Activated CD4-positive, alpha-beta T cell treated with anti-CD3 and anti-CD28 coated beads, Interleukin-2, amount 50 U/mL, for 24 hours (primary cell): ENCODE results near the gene HYAL1.
A peak's percentile ranks its signal among the peaks of the same experiment; 100 is the strongest.
"Not testable (repeated sequence)": the region's sequence is repeated elsewhere in the genome, so short reads cannot be mapped to it uniquely, and the experiment has no call there.

Source experiments
- DNase-seq, 2 donors: peaks; one replicate each; pipeline ENCODE4 v3.0.0-alpha.2; 2020; ENCODE audit warnings: low read depth in 1 of 2, low spot score in 1 of 2

The HYAL1 gene

DNA sequence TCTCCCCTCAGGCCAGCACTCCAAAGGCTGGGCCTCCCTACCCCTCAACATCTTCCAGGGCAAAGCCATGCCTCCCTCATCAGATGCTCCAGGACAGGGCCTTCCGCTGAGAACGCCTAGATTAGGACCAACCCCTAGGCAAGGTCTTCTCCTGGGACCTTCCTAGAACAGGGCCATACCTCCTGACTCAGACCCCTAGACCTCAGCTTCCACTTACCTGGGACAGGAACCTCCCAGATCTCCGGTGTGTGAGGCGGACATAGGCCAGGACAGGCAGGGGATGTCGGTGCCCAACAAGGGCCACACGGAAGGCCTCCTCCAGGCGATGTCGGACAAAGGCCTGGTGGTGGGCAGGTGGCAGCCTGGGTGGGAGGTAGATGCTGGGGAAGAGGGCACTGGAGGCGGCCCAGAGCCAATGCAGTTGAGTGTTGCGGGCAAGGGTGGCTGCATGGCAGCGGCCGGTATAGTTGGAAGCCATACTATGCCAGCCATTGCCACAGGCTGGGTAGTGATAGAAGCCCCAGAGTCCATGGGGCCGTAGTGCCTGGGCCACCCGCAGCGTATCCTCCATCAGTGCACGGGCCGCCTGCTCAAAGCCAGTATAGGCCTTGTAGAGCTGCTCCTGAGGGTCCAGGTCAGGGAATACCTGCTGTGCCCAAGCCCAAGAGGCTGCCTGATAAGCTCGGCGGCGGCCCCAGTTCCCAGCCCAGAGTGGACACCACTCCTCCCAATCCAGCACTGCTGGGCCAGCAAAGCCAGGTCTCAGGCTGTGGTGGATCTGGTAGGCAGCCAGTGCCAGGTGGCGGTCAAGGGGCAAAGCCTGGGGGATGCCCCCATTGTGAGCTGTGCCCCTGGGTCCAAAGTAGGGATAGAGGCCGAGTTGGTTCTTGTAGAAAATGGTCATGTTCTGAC lies 8.6 kb downstream of the HYAL1 start:
- DNase-seq: no peak

DNA sequence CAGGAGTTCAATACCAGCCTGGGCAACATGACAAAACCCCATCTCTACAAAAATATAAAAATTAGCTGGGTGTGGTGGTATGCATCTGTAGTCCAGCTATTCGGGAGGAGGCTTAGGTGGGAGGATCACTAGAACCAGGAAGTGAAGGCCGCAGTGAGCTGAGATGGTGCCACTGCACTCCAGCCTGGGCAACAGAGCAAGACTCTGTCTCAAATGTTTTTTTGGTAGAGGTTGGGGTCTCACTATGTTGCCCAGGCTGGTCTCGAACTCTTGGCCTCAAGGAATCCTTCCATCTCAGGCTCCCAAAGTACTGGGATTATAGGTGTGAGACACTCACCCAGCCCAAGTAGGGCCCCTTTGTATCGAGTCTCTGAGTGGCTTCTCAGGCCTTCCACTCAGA lies 9.3 kb downstream of the HYAL1 start:
- no peak for DNase-seq

DNA sequence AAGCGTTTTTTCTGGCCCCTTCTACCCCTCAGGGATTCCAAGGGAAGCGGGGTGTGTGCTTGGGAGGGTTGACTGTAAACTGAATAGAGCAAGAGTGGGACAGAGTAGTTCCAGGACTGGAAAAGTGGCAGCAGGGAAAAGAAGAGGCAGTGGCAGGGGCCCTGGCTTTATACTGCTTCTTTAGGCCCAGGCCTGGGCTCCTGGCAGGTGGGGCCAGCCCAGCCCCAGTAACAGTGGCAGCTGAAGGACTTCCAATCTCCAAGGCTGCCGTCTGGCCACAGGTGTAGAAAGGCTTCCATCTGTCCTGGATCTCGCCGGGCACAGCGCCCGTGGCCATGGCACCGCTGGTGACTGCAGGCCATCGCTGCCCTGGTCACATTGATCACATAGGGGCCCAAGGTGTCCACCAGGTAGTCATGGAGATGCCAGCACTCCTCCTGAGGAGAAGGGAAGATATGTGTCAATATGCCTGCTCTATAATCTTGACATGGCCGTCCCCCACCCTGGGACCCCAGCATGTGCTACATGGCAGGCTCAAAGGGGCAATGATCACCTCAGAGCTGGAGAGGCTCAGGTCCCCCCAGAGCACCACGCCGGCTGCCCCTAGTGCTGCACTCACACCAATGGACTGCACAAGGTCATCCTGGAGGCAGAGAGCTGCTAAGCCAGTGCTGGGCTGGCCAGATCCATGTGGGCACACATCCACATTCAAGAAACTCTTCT lies 10.1 kb downstream of the HYAL1 start:
- no peak for DNase-seq

DNA sequence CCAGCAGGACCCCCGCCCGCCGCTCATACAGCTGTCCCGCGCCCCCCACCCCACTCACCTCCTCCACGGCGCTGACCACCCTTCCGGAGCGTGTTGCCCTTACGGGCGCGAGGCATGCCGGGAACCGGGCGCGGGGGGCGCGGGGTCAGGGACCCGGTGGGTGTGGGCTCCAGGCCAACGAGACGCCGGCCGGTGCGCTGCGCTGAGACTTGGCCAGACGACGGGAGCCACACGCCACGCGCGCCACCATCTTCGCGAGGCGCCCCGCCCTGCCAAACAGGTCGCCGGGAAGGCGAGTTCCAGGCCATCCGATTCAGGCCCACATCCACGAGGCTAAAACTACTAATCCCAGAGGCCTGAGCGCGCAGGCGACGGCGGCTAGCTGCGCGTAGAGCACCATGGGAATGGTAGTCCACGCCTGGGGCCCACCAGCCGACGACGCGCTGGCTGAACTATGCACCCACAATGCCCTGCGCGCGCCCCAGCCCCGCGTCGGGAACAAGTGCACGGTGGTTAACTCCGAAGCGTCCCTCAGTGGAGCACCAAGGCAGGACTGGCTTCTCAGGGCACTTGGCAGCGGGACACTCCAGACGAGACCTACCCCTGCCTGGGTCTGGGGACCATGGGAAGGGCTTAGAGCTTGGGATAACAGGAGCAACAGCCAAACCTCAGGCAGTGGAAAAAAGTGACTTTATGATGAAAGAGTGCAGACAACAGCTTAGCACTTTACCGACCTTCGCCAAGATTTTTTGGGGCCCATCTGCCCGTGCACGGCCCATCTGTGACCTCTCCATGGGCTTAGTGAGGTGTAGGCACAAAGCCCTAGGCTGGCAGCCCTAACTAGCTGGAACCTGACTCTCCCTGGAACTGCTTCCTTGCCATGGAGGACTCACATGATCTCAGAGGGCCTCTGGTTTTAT lies 11.0 kb downstream of the HYAL1 start, which contains the start of gene IFRD2:
TSS of gene IFRD2 (minus strand) at position 271 of the 920 bp plus-strand sequence. CDS start at position 116, 155 bp downstream.
- DNase-seq: peak; percentile 84 to 93

DNA sequence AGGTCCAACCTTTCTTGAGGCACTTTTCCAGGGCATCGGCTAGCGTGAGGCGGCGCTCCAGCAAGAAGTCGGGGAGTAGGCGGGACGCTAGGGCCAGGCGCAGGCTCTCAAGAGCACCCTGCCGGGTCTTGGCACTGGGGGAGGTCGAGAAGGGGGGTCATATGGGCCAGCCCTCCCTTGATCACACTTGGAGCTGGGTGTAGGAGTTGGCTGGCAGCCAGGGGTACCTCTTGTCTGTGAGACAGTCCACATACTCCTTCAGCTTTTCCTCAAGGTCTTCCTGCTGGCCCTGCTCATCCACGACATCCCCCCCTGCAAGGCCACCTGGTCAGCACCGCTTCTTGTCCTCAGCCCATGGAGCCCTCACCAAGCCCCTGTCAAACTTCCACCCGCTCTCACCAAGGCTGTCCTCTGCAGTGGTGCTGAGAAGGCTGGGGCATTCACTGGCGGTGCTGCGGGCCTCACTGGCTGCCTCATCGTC lies 13.2 kb downstream of the HYAL1 start:
- no peak for DNase-seq

DNA sequence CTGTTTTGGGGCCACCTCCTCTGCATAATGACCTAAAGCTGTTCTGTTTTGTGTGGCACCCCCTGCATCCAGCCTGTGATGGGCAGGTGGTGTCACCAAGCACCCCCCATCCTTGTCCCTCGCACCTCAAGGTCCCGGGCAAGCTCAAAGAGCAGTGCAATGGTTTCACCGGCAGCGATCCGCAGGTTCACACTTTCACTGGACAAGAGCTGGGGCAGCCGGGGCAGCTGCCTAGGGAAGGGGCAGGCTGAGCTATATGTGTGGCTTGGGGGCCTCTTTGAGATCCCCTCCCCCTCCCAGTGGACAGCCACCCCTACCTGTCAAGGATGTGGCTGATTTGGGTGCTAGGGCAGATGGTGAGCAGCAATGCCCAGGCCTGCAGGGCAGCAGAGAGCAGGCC lies 14.2 kb downstream of the HYAL1 start:
- DNase-seq: no peak

DNA sequence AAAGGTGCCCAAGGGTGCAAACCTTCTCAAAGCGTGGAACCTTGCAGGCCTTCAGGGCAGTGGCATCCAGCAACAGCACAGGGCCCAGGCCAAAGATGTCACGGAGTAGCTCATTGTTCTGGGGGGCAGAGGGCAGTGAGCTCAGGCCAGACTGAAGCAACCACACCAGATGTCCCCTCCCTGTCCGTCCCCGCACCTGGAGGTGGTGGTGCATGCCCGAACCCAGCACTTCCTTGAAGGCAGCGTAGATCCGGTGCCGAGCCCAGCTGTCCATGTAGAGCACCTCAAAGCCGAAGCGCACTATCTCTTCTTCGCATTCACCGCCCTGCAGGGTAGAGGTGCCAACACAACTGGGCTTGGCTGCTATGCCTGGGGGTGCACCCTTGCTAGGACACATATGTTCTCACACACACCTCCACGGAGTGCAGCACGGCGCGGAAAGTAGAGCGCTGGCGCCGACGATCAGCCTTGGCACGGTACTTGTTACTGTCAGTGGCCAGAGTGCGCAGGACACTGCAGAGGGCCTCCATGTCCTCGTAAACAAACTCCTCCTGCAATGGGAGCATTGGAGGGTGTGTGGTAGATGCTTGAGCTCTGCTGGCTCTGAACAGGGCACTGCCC lies 14.9 kb downstream of the HYAL1 start:
- DNase-seq: no peak

DNA sequence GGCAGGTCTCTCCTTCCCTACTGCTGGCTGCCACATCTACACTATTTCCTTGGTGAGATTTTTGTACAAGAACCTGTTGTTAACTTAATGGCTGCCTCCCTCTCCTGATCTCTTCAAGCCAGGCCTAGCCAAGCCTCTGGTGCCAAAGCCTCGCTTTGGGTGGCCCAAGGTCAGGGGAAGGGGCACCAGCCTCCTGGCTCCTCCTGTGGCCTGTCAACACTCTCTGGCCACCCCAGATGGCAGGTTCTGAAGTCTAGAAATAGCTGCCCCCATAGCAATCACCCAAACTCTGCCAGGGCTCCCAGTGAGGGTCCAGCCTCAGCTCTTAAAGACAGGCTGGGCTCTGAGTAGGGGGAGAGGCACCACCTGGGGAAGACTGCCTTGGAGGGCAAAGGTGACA lies 16.1 kb downstream of the HYAL1 start:
- no peak for DNase-seq

DNA sequence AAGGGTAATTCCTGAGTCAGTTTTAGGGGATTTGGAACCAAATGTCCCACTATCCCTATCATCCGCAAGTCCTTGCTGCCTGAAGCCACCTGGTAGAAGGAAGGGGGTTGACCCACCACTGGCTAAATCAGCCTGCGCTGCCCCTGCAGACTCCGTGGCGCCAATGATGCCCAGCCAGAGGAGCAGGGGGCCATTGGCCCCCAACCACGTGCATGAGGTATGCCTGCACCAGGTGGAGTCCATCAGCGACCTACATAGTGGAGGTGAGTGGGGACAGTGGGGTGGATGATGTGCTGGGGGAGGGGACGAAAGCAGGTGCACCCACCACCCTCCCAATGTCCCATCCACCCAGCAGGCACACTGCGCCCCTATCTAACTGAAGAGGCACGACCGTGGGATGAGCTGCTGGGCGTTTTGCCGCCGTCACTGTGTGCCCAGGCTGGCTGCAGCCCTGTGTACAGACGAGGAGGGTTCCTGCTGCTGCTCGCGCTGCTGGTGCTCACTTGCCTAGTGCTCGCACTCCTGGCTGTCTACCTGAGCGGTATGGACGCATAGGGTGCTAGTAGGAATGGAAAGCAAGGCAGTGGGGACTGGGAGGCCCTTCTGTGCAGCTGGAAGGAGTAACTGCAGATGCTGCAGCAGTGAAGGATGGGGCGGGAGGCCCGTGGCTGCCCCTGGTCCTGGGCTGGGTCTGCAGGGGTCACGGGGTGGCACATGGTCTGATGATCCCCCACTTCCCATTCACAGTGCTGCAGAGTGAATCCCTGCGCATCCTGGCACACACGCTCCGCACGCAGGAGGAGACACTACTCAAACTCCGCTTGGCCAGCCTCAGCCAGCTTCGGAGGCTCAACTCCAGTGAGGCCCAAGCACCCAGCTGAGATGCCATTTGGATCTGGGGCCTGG lies 16.8 kb downstream of the HYAL1 start:
- DNase-seq: no peak

DNA sequence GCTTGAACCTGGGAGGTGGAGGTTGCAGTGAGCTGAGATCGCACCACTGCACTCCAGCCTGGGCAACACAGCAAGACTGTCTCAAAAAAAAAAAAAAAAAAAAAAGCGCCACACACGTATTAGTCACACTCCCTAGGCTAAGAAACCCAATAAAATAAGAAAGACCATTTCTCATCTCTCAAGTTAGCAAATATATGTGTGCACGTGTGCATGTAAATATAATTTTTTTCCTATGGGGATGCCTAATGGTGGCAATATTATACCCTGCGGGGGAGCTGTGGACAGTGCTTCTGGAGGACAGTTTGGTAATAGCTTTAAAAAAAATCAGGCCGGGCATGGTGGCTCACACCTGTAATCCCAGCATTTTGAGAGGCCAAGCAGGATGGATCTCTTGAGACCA lies 19.3 kb downstream of the HYAL1 start:
- DNase-seq: not testable (repeated sequence)

DNA sequence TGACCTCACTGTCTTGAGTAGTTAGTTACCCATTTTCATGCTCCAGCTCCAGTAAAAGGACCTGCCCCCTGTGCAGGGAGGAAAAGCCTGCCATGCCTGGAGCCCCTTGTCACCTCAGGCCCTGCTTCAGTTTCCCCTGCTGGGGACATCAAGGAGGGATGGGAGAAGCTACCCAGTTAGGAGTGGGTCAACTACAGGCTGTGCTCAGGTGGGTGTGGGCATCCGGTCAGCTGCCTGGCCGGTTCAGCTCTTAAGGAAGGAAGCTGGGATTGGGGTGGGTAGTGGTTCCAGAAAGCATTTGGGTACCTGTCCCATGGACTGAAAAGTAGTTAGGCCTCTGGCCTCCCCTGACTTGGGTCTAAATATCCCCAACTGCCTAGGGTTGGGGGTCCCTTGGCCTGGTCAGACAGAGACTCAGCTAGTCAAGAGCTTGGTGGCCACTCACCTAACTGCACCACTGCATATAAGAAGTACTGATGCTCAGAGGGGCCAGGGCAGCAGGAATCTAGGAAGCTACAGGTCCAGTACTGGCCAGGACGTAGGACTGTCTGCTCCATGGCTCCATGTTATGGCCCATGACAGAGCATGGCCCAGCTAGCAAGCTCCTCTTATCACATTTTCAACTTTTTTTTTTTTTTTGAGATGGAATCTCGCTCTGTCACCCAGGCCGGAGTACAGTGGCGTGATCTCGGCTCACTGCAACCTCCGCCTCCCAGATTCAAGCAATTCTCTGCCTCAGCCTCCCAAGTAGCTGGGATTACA lies 23.9 kb downstream of the HYAL1 start:
- DNase-seq: no peak

DNA sequence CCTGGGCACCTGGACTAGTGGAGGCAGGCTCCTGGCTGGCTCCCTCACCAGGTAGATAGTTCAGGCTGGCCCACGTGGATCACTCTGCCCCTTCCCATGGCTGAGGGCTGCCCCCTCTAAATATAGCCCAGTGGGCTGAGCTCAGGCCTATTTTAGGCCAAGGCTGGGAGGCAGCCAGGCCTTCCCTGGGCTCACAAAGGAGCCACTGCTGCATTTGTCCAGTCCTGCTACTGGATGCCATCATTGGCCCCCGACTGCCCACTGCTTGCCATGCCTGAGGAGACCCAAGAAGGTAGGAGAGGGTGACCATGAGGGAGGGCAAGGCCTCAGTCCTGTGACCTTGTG lies 24.5 kb downstream of the HYAL1 start, which contains the start of gene LSMEM2:
TSS of gene LSMEM2 (plus strand) at position 208 of the 345 bp plus-strand sequence. CDS start at position 235, 27 bp downstream.
- no peak for DNase-seq

DNA sequence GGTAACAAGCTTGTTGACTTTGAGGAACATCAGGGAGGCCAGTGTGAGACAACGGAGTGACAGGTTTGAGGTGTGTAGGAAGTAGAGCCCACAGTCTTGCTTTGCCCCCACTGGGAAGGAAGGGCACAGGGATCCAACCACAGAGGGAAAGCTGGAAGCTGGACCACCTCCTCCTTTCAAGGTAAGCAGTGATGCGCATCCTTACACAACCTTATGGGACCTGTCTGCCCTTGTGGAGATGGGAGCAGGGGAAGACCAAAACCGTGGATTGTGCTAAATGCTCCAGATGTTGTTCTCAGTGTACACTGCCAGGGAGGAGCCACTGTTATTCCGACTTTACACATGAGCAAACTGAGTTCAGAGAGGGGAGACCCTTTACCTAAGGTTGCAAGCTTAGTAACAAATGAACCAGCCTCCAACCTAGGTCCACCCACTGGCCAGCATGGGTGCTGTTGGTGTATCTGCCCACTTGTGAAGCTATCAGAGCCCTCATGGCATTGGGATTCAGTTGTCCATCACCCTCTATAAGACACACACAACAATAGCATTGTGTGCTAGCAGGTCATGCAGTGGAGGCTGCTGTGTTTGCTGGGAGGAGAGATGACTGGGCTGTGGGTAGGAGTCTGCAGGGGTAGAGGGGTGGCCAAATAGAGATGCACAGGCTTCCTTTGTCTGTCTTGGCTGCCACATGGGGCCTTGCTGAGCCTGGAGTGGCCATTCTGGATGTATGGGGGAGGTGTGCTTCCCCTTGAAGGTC lies 25.1 kb downstream of the HYAL1 start:
- no peak for DNase-seq

DNA sequence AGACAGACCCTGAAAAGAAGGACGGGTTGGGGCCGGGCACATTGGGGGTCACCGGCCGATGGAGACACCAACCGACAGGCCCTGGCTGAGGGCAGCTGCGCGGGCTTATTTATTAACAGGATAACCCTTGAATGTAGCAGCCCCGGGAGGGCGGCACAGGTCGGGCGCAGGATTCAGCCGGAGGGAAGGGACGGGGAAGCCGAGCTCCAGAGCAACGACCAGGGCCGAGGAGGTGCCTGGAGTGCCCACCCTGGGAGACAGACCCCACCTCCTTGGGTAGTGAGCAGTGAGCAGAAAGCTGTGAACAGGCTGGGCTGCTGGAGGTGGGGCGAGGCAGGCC lies 26.6 kb downstream of the HYAL1 start:
- DNase-seq: no peak

DNA sequence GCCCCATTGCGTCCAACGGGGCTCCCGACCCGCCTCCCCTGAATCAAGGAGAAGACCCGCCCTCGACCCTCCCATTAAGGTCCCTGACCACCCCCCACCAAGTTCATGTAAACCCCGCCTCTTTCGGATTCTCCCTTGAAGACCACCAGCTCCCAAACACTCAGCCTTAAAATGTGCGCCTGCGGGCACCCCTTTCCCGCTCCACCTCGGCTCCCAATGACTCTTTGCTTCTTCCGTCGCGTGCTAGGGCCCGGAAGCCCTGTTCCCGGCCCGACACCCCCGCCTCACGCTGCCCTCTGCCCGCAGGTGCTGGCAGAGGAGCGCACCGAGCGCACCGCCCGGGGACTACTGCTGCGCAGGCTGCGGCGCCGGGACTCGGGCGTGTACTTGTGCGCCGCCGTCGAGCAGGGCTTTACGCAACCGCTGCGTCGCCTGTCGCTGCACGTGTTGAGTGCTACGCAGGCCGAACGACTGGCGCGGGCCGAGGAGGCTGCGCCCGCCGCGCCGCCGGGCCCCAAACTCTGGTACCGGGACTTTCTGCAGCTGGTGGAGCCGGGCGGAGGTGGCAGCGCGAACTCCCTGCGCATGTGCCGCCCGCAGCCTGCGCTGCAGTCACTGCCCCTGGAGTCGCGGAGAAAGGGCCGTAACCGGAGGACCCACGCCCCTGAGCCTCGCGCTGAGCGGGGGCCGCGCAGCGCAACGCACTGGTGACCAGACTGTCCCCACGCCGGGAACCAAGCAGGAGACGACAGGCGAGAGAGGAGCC lies 27.2 kb downstream of the HYAL1 start:
- DNase-seq: no peak

DNA sequence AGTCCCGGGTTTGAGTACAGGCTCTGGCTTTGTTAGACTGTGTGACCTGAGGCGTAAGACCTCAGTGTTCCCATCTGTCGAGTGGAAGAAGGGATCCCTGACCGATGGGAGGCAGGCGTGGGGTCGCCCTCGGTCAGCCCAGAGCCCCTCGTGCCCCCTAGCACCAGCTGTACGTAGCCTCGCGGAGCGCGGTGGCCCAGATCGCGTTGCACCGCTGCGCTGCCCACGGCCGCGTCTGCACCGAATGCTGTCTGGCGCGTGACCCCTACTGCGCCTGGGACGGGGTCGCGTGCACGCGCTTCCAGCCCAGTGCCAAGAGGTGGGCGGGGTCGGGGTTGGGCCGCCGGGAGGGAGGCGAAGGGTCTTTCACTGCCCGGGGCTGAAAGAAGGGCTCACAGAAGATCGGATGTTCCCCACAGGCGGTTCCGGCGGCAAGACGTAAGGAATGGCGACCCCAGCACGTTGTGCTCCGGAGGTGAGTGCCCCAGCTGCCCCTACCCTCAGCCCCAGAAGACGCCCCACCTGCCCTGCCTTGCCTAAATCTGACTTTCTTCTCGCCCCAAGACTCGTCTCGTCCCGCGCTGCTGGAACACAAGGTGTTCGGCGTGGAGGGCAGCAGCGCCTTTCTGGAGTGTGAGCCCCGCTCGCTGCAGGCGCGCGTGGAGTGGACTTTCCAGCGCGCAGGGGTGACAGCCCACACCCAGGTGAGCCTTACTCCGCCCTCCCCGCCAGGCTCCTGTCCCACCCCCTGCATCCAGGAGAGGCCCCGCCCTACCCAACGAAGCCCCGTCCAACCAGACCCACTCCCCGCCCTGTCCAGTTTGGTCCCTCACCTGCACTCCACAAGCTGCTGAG lies 28.0 kb downstream of the HYAL1 start:
- no peak for DNase-seq
